Measurements from ENCODE around the gene TBC1D16. TPM values are rescaled to one million over a fixed set of nuclear protein-coding genes. Genes with fewer than 3 reads are reported as not detected.

TBC1D16 gene
- total RNA-seq, 1 donor from 2014 or later: 55.6 TPM

DNA sequence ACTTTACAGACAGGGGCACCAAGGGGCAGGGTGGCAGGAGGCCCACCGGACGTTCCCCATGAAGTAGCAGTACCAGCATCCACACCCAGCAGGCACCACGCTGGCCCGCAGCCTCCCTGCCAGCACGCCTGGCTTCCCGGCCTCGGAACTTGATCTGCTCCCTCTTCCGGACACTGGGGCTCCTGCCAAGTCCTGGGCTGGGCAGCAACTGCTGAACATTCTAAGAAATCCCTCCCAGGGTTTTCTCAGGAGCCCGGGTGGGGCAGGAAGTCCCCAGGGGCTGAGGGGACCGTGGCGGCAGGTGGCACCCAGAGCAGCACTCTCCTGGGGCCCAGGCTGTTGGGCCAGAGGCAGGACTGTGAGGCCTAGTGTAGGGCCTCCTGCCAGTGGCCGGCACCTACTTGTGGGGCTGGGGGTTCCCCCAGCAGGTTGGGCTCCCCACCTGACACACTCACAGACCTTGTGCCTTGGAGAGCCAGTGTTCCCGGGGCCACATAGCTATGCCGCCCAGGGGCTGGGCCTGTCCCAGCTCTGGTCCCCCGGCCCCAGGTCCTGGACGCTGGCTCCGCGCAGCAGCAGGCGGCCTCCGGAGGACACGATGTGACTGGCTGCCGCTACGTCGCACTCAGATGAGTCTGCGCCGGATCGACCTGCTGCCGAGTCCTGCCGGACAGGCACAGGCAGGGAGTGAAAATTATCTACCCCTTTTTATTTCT lies 110.3 kb downstream of the TBC1D16 start:
- Histone ChIP-seq H3K27ac (no peak overlapping the region), H3K9me3 (no peaks in the 10 kb centered on the region), H3K4me3 (no peak overlapping the region), H3K27me3 (peaks cover 8% of the 10 kb centered on the region), H3K36me3 (no peaks in the 10 kb centered on the region), H3K4me1 (peaks cover 8 to 12% of the 10 kb centered on the region in 2 donors)
- TF ChIP-seq, protein P1, sequence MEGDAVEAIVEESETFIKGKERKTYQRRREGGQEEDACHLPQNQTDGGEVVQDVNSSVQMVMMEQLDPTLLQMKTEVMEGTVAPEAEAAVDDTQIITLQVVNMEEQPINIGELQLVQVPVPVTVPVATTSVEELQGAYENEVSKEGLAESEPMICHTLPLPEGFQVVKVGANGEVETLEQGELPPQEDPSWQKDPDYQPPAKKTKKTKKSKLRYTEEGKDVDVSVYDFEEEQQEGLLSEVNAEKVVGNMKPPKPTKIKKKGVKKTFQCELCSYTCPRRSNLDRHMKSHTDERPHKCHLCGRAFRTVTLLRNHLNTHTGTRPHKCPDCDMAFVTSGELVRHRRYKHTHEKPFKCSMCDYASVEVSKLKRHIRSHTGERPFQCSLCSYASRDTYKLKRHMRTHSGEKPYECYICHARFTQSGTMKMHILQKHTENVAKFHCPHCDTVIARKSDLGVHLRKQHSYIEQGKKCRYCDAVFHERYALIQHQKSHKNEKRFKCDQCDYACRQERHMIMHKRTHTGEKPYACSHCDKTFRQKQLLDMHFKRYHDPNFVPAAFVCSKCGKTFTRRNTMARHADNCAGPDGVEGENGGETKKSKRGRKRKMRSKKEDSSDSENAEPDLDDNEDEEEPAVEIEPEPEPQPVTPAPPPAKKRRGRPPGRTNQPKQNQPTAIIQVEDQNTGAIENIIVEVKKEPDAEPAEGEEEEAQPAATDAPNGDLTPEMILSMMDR (IDR thresholded peaks at IDR 0.05): no peak
- DNase-seq (ENCODE audit: low spot score in 2 of 2): peak in 1 of 2 donors; percentile 70
- intact Hi-C loops (cut with DNase I): no loop called here

DNA sequence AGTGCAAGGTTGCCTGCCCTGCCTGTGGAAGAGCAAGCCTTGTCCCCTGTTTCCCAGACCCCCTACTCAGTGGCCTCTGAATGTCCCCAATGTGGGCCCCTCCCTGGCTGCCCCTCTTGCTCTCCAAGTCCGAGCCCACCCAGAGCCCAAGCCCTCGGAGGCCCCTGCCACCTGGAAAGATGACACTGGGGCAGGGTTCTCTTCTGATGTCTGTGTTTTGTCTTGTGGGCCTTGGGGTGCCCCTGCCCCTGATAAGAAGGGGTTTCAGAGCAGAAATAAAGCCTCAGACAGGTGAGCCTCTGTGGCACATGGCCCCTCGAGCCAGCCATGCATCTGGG lies 111.1 kb downstream of the TBC1D16 start:
- no peak for DNase-seq (ENCODE audit: low spot score in 2 of 2)
- Histone ChIP-seq H3K27ac (no peak overlapping the region), H3K4me3 (no peak overlapping the region), H3K36me3 (no peaks in the 10 kb centered on the region), H3K9me3 (no peaks in the 10 kb centered on the region), H3K27me3 (peaks cover 5% of the 10 kb centered on the region), H3K4me1 (peaks cover 4 to 9% of the 10 kb centered on the region in 2 donors)
- intact Hi-C loops (cut with DNase I): no loop called here
- TF ChIP-seq, protein P1 (IDR thresholded peaks at IDR 0.05): no peak

GRCh38 chr17:79923974-79924638 lies 111.6 kb downstream of the TBC1D16 start:
- peaks cover 5% of the 10 kb centered on the region for H3K27me3 ChIP-seq
- intact Hi-C loops (cut with DNase I): no loop called here

DNA sequence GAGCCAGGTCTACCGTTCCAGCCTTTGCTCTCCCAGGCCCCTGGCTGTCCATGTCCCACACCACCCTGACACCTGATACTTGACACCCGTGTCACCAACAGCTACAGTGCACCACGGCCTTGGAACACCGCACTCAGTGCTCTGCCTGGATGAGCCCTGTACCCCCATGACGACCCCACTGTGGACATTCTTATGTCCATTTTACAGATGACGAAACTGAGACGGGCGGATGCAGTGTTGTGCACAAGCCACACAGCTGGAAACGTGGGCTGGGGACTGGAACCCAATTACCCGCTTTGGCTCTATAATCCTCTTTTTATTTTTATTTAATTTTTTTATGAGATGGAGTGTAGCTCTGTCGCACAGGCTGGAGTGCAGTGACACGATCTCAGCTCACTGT lies 112.9 kb downstream of the TBC1D16 start:
- H3K36me3 ChIP-seq: no peaks in the 10 kb centered on the region
- TF ChIP-seq, protein P1 (IDR thresholded peaks at IDR 0.05): no peak
- no peaks in the 10 kb centered on the region for H3K9me3 ChIP-seq
- intact Hi-C loops (cut with DNase I): no loop called here
- no peak overlapping the region for H3K27ac ChIP-seq
- peaks cover 7 to 17% of the 10 kb centered on the region in 2 donors for H3K4me1 ChIP-seq
- no peak for DNase-seq (ENCODE audit: low spot score in 2 of 2)
- peaks cover 5% of the 10 kb centered on the region for H3K27me3 ChIP-seq
- no peak overlapping the region for H3K4me3 ChIP-seq

More at GRCh38 chr17:79923974-79924638, 111.6 kb downstream of the TBC1D16 start:
- TF ChIP-seq, protein P1 (IDR thresholded peaks at IDR 0.05): peak in 2 of 3 experiments; percentile 29 to 41
- peaks cover 7 to 13% of the 10 kb centered on the region in 2 donors for H3K4me1 ChIP-seq
- H3K27ac ChIP-seq: no peak overlapping the region
- no peak overlapping the region for H3K4me3 ChIP-seq
- no peaks in the 10 kb centered on the region for H3K36me3 ChIP-seq
- DNase-seq (ENCODE audit: low spot score in 2 of 2): no peak
- no peaks in the 10 kb centered on the region for H3K9me3 ChIP-seq

- H3K36me3 ChIP-seq: no peaks in the 10 kb centered on the region
- peaks cover 5% of the 10 kb centered on the region for H3K27me3 ChIP-seq
- no peak overlapping the region for H3K27ac ChIP-seq
- TF ChIP-seq, protein P1 (IDR thresholded peaks at IDR 0.05): no peak
- H3K4me3 ChIP-seq: no peak overlapping the region
- peaks cover 7 to 17% of the 10 kb centered on the region in 2 donors for H3K4me1 ChIP-seq
- no peaks in the 10 kb centered on the region for H3K9me3 ChIP-seq
- intact Hi-C loops (cut with DNase I): no loop called here
- DNase-seq (ENCODE audit: low spot score in 2 of 2): no peak
Measured at GRCh38 chr17:79922116-79922601, 113.5 kb downstream of the TBC1D16 start.
